Astrocyte of the cerebellum (primary cell): Measurements from ENCODE around the gene LTF.

Experiments used
- DNase-seq: peaks from one replicate; pipeline ENCODE4 v3.0.0-alpha.2; 2011; ENCODE audit warnings: low read depth
- H3K4me3 ChIP-seq: 2 replicates; pipeline ENCODE4 v1.5.1; 2011; ENCODE audit warnings: mild to moderate bottlenecking, low read depth, low read length, moderate library complexity
- CTCF ChIP-seq: IDR thresholded peaks from 2 replicates; pipeline ENCODE4 v1.5.1; 2012; ENCODE audit warnings: low read length, low read depth, moderate library complexity, mild to moderate bottlenecking; ENCODE audit errors: missing control alignments
- in situ Hi-C: cut with HindIII; loops from 2 replicates; pipeline ENCODE4 v1.10.0; 2017; ENCODE audit warnings: low sequenced_read_pairs

Gene LTF

GRCh38 chr3:46489875-46490274, 25.2 kb upstream of the LTF start:
- in situ Hi-C loops = no loop called here

GRCh38 chr3:46489381-46489780, 24.7 kb upstream of the LTF start:
- H3K4me3 ChIP-seq = no peak overlapping the region
- no peak for TF ChIP-seq CTCF
- in situ Hi-C loops = no loop called here
- no peak for DNase-seq

More at GRCh38 chr3:46489875-46490274, 25.2 kb upstream of the LTF start:
- no peak for TF ChIP-seq CTCF
- DNase-seq = no peak
- no peak overlapping the region for H3K4me3 ChIP-seq

- DNase-seq = peak; percentile 70
- no peak overlapping the region for H3K4me3 ChIP-seq
- in situ Hi-C loops = no loop called here
- TF ChIP-seq CTCF = peak; percentile 100
These were observed 24.1 kb upstream of the LTF start for GRCh38 chr3:46488735-46489361.

- in situ Hi-C loops = no loop called here
- TF ChIP-seq CTCF = no peak
- no peak for DNase-seq
- H3K4me3 ChIP-seq = no peak overlapping the region
These were observed 21.1 kb upstream of the LTF start for GRCh38 chr3:46485779-46486175.

GRCh38 chr3:46484911-46485778, 20.4 kb upstream of the LTF start:
- no peak for DNase-seq
- no peak for TF ChIP-seq CTCF
- no peak overlapping the region for H3K4me3 ChIP-seq
- in situ Hi-C loops = no loop called here

- DNase-seq = no peak
- TF ChIP-seq CTCF = no peak
These were observed 19.7 kb upstream of the LTF start for GRCh38 chr3:46484388-46484787.

More at GRCh38 chr3:46484388-46484787, 19.7 kb upstream of the LTF start:
- in situ Hi-C loops = no loop called here
- no peak overlapping the region for H3K4me3 ChIP-seq
